ENCODE data around the gene PIWIL1. TPM values are rescaled to one million over a fixed set of nuclear protein-coding genes. Genes with fewer than 3 reads are reported as not detected.

The PIWIL1 gene
- total RNA-seq, 1 experiment from 2014 or later = not detected

DNA sequence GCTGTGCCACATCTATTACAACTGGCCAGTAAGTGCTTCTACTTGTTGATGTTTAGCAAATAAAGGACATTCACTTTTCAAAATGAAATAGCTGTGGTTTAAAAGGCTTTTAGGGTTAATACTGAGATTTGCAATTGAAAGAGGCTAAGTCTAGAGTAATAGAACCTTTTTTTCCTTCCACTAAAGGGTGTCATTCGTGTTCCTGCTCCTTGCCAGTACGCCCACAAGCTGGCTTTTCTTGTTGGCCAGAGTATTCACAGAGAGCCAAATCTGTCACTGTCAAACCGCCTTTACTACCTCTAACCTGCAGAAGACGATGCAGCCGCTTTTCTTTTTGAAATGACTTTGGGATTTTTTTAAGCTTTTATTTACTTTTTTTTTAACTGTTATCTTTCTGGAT is 33.6 kb downstream of the PIWIL1 start:
- Histone ChIP-seq H3K27me3 (replicated peaks; ENCODE audit: insufficient read depth, low read depth, low read length, poor library complexity) (peaks cover 92% of the 10 kb centered on the region), H3K9me3 (ENCODE audit: low read depth, low read length, poor library complexity, severe bottlenecking) (no peaks in the 10 kb centered on the region), H3K27ac (ENCODE audit: low read depth, low read length, poor library complexity, severe bottlenecking) (no peak overlapping the region), H3K4me3 (ENCODE audit: low read depth, low read length, poor library complexity, severe bottlenecking) (no peak overlapping the region), H3K36me3 (ENCODE audit: insufficient read depth, low read length, poor library complexity, severe bottlenecking) (no peaks in the 10 kb centered on the region), H3K4me1 (ENCODE audit: insufficient read depth, low read length, poor library complexity, severe bottlenecking) (no peaks in the 10 kb centered on the region)
- intact Hi-C loops (cut with micrococcal nuclease; ENCODE audit: unreplicated experiment) = no loop called here
- CTCF ChIA-PET = no interaction called here
- BruUV-seq (replicated peaks) = no TSS peak
- no peak for TF ChIP-seq EZH2 (IDR thresholded peaks at IDR 0.05; ENCODE audit: borderline replicate concordance, low read depth, low read length, poor library complexity, severe bottlenecking)
- TF ChIP-seq, protein P1, sequence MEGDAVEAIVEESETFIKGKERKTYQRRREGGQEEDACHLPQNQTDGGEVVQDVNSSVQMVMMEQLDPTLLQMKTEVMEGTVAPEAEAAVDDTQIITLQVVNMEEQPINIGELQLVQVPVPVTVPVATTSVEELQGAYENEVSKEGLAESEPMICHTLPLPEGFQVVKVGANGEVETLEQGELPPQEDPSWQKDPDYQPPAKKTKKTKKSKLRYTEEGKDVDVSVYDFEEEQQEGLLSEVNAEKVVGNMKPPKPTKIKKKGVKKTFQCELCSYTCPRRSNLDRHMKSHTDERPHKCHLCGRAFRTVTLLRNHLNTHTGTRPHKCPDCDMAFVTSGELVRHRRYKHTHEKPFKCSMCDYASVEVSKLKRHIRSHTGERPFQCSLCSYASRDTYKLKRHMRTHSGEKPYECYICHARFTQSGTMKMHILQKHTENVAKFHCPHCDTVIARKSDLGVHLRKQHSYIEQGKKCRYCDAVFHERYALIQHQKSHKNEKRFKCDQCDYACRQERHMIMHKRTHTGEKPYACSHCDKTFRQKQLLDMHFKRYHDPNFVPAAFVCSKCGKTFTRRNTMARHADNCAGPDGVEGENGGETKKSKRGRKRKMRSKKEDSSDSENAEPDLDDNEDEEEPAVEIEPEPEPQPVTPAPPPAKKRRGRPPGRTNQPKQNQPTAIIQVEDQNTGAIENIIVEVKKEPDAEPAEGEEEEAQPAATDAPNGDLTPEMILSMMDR (conservative IDR thresholded peaks at IDR 0.05; ENCODE audit: low read depth, low read length) = no peak
- POLR2A ChIA-PET (ENCODE audit: low non-redundant PET) = no interaction called here
- no peak for DNase-seq (ENCODE audit: low spot score)

DNA sequence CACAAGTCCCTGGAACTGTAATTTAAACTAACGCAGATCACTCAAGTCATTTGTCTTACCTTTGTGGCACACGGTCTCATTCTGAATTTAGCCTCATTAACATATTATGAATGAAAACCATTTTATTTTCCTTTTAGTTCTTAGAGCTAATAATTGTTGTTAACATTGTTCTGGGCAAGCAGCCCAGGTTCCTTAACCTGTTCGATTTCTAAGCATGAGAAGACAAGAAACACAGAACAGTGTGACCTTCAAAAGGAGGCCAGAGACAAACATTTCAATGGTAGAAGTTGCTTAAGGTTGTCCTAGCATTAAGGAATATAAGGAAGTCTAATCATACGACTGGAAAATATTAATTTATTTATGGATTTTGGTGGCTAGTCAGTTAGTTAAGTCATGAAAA is 35.2 kb downstream of the PIWIL1 start:
- ChIA-PET POLR2A (ENCODE audit: low non-redundant PET) (no interaction called here), CTCF (interaction anchor here (0.7 kb wide), 1 partner anchor 359 kb away, joined by 8 read pairs; no protein-coding TSS in a partner anchor)
- Histone ChIP-seq H3K9me3 (ENCODE audit: low read depth, low read length, poor library complexity, severe bottlenecking) (no peaks in the 10 kb centered on the region), H3K27me3 (replicated peaks; ENCODE audit: insufficient read depth, low read depth, low read length, poor library complexity) (peaks cover 86% of the 10 kb centered on the region), H3K4me1 (ENCODE audit: insufficient read depth, low read length, poor library complexity, severe bottlenecking) (no peaks in the 10 kb centered on the region), H3K4me3 (ENCODE audit: low read depth, low read length, poor library complexity, severe bottlenecking) (no peak overlapping the region), H3K27ac (ENCODE audit: low read depth, low read length, poor library complexity, severe bottlenecking) (no peak overlapping the region), H3K36me3 (ENCODE audit: insufficient read depth, low read length, poor library complexity, severe bottlenecking) (no peaks in the 10 kb centered on the region)
- TF ChIP-seq, protein P1 (conservative IDR thresholded peaks at IDR 0.05; ENCODE audit: low read depth, low read length) = no peak
- no peak for TF ChIP-seq EZH2 (IDR thresholded peaks at IDR 0.05; ENCODE audit: borderline replicate concordance, low read depth, low read length, poor library complexity, severe bottlenecking)
- BruUV-seq (replicated peaks) = no TSS peak
- DNase-seq (ENCODE audit: low spot score) = no peak
- intact Hi-C loops (cut with micrococcal nuclease; ENCODE audit: unreplicated experiment) = no loop called here

DNA sequence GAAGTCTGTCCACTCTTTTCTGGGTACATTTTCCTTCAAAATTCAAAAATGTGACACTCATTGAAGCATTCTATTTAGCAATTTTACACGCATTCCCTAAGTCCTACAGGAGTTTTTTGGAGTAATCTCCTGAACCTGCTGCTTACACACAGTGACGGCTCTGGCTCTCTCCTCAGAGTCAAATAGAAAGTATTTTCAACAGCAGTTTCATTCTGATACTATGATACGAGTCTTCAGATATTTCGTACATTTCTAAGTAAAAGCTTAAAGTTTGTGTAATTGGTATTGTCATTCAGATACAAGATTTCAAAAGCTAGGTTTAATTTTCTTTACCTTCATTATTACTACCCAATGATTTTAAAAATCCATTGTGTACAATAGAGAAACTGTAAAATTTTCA is 36.4 kb downstream of the PIWIL1 start:
- Histone ChIP-seq H3K4me1 (ENCODE audit: insufficient read depth, low read length, poor library complexity, severe bottlenecking) (no peaks in the 10 kb centered on the region), H3K9me3 (ENCODE audit: low read depth, low read length, poor library complexity, severe bottlenecking) (no peaks in the 10 kb centered on the region), H3K27me3 (replicated peaks; ENCODE audit: insufficient read depth, low read depth, low read length, poor library complexity) (peaks cover 81% of the 10 kb centered on the region), H3K27ac (ENCODE audit: low read depth, low read length, poor library complexity, severe bottlenecking) (no peak overlapping the region), H3K4me3 (ENCODE audit: low read depth, low read length, poor library complexity, severe bottlenecking) (no peak overlapping the region), H3K36me3 (ENCODE audit: insufficient read depth, low read length, poor library complexity, severe bottlenecking) (no peaks in the 10 kb centered on the region)
- BruUV-seq (replicated peaks) = no TSS peak
- DNase-seq (ENCODE audit: low spot score) = no peak
- intact Hi-C loops (cut with micrococcal nuclease; ENCODE audit: unreplicated experiment) = no loop called here
- CTCF ChIA-PET = no interaction called here
- TF ChIP-seq EZH2 (IDR thresholded peaks at IDR 0.05; ENCODE audit: borderline replicate concordance, low read depth, low read length, poor library complexity, severe bottlenecking) = no peak
- TF ChIP-seq, protein P1 (conservative IDR thresholded peaks at IDR 0.05; ENCODE audit: low read depth, low read length) = no peak
- POLR2A ChIA-PET (ENCODE audit: low non-redundant PET) = no interaction called here
